Embryonic facial prominence (tissue), 1 donor: ENCODE results near the gene B3GAT3.
"Not testable (repeated sequence)": the region's sequence is repeated elsewhere in the genome, so short reads cannot be mapped to it uniquely, and the experiment has no call there.

ENCODE experiments used
- DNase-seq: peaks from one replicate; pipeline ENCODE4 v3.0.0-alpha.2; 2016; ENCODE audit errors: extremely low spot score

The B3GAT3 gene

DNA sequence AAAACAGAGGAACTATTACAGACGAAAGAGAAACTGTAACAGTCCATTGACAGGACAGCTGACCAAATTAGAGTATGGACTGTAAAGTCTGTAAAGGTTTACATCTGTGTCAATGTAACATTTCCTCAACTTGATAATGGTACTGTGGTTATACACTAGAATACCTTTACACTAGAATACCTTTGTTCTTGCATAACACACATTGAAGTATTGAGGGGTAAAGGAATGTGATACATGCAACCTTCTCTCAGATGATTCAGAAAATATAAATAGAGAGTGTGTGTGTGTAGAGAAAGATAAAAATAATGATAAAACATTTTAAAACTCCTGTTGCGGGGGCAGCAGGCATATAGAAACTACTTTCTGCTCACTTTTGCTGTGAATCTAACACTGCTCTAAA, 42.5 kb downstream of the B3GAT3 start:
- no peak for DNase-seq

DNA sequence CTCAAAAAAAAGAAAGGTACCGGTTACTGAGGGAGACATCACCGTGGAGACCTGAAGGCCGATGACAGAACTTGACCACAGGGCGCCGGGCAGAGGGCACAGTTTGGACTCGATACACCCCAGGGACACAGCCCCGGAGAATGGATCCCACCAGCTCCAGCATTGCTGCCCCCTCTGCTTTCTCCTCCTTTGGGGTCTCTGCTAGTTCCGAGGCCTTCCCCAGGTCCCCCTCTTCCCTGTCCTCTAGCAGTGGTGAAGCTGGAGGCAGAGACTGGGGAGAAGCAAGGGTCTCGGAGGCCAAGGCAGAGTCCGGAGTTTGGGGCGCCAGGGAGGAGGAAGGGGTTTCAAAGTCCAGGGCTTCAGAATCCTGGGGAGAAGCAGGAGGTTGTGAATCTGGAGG, 43.2 kb downstream of the B3GAT3 start:
- no peak for DNase-seq

DNA sequence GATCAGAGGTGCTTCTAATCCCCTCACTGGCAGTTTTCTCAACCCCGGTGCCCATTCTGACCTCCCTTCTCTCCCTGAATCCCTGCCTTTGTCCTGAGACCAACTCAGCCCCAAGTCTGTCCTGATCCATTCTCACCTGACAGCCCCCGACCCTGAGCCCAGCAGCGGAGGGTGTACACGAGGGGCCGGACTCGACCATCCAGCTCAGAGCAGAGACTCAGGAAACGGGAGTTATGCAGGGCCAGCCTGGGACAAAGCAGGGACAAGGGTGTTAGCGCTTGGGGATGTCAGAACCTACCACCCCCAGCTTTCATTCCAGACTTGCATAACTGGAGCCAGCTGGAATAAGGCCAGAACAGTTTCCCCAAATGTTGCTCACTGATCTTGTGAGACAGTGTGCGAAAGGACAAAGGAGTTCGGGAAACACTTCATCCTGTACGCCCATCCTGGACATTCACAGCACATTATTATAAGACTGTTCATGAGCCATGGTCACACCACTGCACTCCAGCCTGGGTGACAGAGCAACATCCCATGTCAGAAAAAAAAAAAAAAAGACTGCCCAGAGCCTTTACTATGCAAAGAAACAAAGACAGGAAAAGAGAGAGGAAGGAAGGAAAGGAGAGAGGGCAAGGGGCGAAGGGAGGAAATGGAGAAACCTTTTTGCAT, 44.6 kb downstream of the B3GAT3 start:
- DNase-seq: no peak

DNA sequence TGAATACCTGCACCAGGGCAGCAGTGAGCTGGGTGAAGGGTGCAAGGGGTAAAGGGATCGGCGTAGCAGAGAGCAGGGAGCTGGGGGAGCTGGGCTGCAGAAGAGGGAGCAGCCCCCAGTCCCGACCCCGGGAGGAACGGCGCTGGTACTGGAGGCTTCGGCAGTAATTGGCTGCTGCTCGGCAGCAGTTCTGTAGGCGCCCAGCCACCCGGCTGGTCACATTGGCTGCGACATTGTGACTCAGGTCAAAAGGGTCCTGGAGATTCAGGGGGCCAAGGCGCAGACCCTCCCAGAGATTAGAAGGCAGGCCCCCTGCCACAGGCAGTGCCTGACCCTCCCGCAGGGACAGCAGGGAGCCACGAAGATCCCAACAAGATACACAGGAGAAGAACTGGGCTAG, 45.9 kb downstream of the B3GAT3 start:
- DNase-seq: no peak

DNA sequence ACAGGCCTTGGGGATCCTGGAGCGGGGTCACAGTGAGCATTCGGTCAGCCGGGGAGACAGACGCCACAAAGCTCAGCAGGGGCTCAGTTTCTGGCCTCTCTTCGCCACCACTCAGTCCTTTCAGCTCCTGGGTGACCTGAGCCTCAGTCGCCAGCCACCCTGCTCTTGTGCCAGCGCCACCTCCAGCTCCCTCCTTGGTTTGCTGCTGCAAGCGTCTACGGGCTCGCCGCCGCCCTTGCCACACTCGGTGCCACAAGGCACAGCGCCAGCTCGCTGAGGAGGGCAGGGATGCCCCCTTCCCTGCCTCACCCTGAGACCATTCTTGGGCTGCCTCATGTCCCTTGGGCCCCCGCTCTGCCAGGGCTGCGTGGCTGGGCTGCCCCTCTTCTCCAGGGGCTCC, 46.6 kb downstream of the B3GAT3 start:
- DNase-seq: no peak

DNA sequence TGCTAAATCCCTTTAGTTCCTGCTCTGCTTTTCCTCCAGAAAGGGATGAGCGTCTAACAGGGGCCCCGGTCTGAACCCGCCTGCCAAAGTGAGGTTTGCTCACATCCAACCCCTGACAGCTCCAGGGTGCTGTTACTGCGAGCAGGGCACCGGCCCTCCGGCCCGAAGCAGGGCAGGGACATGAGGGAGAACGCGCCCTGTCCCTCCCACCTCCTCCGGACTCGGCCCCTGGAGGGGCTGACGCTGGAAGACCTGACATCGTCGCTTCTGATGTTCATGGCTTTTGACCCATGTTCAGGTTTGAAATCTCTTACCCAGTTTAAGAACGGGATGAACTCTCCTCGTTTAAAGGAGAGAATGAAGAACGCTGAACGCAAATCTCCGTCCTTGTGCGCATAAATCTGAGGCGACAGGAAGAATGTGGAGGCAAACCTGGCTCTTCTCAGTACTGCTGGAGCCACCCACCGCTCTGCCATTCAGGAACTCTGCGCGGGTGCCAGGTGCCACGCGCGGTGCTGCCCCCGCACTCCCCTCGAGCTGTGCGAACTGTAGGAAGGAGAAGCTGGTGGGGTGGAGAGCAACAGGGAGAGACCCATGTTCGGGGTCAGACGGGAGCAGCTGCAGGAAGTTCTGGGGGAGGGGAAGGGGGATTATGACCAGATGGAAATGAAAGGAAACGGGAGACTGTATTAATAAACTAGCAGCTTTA, 47.3 kb downstream of the B3GAT3 start:
- DNase-seq: no peak

DNA sequence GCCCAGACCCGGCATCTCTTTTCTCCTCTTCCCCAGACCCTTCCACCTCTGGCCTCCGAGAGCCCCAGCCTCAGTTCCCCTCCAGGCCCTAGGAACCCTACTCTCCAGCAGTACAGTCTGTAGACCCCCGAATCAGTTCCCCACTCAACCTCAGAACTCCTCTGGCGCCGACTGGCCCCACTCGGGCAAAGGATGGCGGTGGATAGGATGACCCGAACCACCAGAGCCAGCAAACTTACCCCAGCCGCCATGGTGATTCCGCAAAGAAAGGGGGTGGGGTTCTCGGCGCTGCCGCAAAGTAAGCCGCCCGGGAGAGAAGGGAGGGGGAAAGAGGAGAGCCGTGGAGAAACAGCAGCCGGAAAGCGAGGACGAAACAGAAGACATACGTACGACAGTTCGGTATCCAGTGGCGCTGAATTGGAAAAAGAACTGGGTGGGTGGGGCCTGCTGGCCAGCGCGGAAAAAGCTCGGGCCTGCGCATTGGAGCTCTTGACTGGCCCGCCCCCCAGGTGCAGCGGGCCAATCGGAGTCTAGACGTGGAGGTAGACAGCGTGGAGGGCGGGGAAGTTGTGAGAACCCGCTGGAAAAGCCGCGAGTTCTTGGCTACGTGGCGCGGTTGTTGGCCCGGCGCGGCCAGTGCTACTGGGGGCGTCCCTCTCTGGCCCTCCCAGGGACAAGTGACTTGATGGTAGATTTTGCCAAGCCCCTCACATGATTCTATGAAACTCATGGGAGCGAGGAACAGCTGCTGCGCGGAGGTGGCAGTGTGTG, 48.0 kb downstream of the B3GAT3 start, which contains the start of gene EEF1G:
TSS of gene EEF1G (minus strand) at position 300 of the 771 bp plus-strand sequence. CDS start at position 251, 49 bp downstream.
- DNase-seq: peak; percentile 100

DNA sequence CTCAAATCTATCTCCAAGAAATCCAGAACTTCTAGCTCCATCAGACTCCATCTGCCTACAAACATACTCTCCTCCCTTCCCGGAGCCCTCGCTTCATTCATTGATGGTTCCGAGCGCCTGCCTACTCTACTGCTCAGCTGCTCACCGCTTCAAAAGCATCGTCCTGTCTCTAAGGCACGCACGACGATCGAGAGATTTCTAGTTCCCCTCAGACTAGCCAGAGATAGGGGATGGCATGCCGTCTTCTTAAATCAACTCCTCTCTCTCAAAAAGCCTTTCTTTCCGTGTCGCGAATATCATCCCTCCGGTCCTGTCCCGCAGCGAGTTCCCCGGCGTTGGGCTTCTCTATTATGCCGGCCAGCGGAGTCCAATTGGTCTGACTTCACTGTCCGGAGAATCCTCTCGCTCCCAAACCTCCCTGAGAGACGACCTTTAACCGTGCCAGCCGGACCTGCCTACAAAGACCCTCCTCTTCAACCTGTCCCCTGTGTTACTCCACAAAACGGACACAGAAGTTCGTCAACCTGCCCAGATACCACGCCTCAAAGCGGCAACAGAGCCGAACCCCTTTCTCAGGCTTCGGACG, 48.7 kb downstream of the B3GAT3 start:
- no peak for DNase-seq

DNA sequence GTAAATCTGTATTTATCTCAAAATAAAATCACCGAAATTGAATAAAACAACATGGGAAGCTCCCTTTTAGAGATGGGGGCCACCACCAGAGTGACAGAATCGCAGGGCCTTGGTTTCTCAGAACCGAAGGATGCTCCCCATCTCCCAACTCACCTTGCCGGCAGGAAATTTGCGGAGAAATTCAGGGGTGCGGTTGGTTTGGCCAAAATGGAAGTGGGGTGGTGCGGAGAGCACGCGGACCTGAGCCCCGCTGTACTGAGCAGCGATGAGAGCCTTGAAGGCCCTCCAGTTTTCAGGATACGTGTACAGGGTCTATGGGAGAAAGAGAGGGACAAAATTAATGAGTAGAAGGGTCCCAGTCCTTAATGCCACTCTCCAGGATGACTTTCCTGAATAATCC, 49.4 kb downstream of the B3GAT3 start:
- DNase-seq: no peak

DNA sequence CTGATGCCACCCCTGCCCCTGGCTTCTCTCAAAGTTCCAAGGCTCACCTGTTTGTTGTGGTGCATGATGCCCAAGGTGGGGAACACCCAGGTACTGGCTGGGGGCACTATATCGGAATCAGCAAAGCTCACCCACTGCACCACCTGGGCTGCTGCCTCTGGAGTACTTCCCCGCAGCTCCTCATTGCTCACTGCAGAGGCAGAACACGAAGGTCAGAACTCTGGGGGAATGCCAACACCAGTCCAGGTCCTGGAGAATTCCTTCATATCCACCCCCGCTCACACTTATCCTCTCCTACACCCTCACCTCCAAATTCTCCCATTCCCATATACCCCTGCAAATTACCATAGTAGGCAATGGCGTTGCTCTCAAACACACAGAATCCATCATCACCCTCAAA, 50.3 kb downstream of the B3GAT3 start:
- not testable (repeated sequence) for DNase-seq

DNA sequence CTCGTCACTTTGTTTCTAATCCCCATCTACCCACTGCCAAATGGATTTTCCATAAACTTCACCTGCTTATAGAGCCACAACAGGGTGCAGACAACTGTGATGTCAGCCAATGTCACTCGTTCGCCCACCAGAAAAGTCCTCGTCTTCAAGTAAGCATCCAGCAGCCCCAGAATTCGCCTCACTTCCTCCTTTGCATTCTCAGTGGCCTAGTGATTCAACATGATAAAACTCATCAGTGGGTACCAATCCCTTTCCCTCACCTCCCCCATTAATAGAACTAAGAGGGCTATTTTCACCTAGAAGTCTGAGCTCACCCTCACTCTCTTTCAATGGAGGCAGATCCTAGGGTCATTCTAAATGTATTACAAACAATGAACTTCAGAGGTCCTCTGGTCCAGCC, 50.9 kb downstream of the B3GAT3 start:
- not testable (repeated sequence) for DNase-seq

DNA sequence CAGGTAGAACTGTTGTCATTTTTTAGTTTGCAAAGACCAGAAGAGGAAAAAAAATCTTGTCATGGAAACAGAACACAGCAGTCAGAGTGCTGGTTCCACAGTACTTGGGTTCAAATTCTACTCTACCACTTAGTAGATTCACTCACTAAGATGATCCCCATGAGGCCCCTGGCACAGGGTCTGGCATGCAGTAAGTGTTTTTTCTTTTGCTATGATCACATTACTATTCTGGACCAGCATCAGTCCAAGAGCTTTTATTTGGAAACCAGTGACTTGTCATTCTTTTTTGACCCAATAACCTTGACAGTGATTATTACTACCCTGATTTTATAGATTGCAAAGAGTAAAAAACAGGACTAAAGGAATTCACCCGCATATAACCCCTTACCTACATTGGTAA, 52.2 kb downstream of the B3GAT3 start:
- DNase-seq: no peak

DNA sequence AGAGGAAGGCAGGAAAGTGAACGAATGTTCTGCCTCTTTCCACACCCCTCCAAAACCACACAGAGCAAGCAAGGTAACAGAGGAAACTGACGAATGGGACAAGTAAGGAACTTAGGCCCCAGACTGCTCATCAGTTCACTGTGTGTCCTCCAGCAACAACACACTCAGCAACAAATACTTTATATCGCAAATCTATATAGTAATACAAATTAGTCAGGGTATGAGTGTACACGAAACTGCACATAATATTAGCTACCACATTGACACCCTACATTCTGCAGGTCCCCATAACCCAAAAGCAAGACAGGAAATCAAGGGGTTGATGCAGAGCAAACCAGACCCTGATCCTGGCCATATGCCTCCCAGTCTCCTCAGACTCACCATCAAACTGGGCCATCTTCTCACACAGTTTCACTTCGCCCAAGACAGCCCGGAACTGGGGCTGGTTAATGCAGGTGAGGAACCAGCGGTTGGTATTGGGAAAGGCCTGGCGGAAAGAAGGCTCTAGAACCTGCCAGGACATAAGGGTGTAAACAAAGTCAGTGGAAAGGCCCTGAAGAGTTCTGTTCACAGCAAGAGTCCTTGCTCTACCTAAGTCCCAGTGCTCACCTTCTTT, 54.7 kb downstream of the B3GAT3 start:
- DNase-seq: no peak

DNA sequence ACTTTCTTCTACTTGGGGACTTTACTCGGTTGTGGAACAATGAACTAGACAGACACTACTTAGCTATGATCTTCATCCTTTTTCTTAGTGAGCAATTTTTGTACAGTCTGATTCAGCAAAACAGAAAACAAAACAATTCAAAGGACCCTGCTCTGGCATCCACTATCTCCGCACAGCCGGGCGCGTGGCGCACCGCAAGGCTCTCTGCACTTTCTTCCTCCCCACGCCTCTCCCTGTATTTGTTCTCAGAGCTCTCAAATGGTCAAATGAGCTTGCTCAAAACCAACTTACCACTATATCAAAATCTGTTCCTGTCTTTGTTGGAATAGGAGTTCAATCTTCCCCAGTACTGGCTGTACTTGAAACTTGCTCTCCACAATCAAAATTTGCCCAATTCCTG, 55.5 kb downstream of the B3GAT3 start:
- no peak for DNase-seq
